Kidney (tissue), 14 donors: ENCODE results near the gene FRYL. TPM values are rescaled to one million over a fixed set of nuclear protein-coding genes. Genes with fewer than 3 reads are reported as not detected.

Experiments
- DNase-seq, 5 donors: peaks; one replicate each; pipeline ENCODE4 v3.0.0-alpha.2; 2013 to 2020
- FAIRE-seq: peaks from 2 replicates; lab custom pipeline; 2012; peaks lifted over from hg19 to GRCh38; lab: Jason Lieb, UNC
- H3K27ac ChIP-seq, 2 donors: one replicate each; pipeline ENCODE4 v1.7.0; 2013; ENCODE audit warnings: low read depth in 2 of 2, low read length in 2 of 2, inconsistent platforms in 1 of 2
- H3K27me3 ChIP-seq: one replicate; pipeline ENCODE4 v1.7.1; 2013; ENCODE audit warnings: low read length, inconsistent platforms; ENCODE audit not compliant: control insufficient read depth, insufficient read depth
- H3K36me3 ChIP-seq, 3 donors: one replicate each; pipeline versions ENCODE4 v1.7.0 to v1.7.1; 2013; ENCODE audit warnings: low read length in 3 of 3, control low read depth in 1 of 3, inconsistent platforms in 1 of 3; ENCODE audit not compliant: insufficient read depth in 3 of 3, control insufficient read depth in 2 of 3
- H3K4me1 ChIP-seq, 3 donors: one replicate each; pipeline versions ENCODE4 v1.7.0 to v1.7.1; 2013; ENCODE audit warnings: low read length in 3 of 3, inconsistent platforms in 1 of 3, low read depth in 1 of 3; ENCODE audit not compliant: control insufficient read depth in 2 of 3, insufficient read depth in 2 of 3
- H3K4me3 ChIP-seq, 3 donors: one replicate each; pipeline versions ENCODE4 v1.7.0 to v1.8.1; 2013; ENCODE audit warnings: low read length in 3 of 3, control low read depth in 1 of 3, inconsistent platforms in 1 of 3
- H3K9ac ChIP-seq, 3 donors: one replicate each; pipeline versions ENCODE4 v1.7.0 to v1.7.1; 2013; ENCODE audit warnings: low read length in 3 of 3, control low read depth in 1 of 3, inconsistent platforms in 1 of 3
- H3K9me3 ChIP-seq, 3 donors: one replicate each; pipeline versions ENCODE4 v1.7.0 to v1.7.1; 2013; ENCODE audit warnings: low read length in 3 of 3, control low read depth in 1 of 3, inconsistent platforms in 1 of 3; ENCODE audit not compliant: control insufficient read depth in 2 of 3, insufficient read depth in 1 of 3
- intact Hi-C: fragments of 100-400 bp; cut with DNase I; formaldehyde crosslinking; loops from one replicate; pipeline ENCODE4 v1.11.1; 2022
- polyA plus RNA-seq: library from polyadenylated mRNA; stranded (reverse); fragments of 350-450 nt; fragmentation: Illumina TruSeq; extraction: RNeasy Lipid Tissue Mini Kit (QIAGEN cat#74804); gene quantifications from one replicate; pipeline ENCODE4 v1.2.3, GENCODE V29; 2014; ENCODE audit warnings: low read depth, low replicate concordance; ENCODE audit not compliant: insufficient read depth
- total RNA-seq: library from RNA; stranded (reverse); fragmentation: NEBNext Ultra II Directional; extraction: Animal tissue kit (Norgen Biotek cat#: 25700); gene quantifications from one replicate; pipeline ENCODE4 v1.2.1, GENCODE V29; 2021
- TF ChIP-seq, protein P1 (sequence below): IDR thresholded peaks from 3 replicates; pipeline ENCODE4 v1.5.1; 2012; ENCODE audit warnings: mild to moderate bottlenecking, moderate library complexity, borderline replicate concordance; ENCODE audit not compliant: insufficient read depth; ENCODE audit errors: extremely low read depth
- donor health status: control.
- donor health status: control.
- donor health status: control.
- donor health status: control.
- donor health status: control.
- donor health status: DM: yes; HTN: yes; CAD: no.
- donor health status: Normal renal cell carcinoma (clear cell type).

FRYL gene
- total and polyA plus RNA-seq, 2 donors from 2014 or later: 11.6 to 78.9 TPM

GRCh38 chr4:48777739-48778138, 2.3 kb downstream of the FRYL start:
- FAIRE-seq (no peak), DNase-seq (no peak)
- TF ChIP-seq, protein P1, sequence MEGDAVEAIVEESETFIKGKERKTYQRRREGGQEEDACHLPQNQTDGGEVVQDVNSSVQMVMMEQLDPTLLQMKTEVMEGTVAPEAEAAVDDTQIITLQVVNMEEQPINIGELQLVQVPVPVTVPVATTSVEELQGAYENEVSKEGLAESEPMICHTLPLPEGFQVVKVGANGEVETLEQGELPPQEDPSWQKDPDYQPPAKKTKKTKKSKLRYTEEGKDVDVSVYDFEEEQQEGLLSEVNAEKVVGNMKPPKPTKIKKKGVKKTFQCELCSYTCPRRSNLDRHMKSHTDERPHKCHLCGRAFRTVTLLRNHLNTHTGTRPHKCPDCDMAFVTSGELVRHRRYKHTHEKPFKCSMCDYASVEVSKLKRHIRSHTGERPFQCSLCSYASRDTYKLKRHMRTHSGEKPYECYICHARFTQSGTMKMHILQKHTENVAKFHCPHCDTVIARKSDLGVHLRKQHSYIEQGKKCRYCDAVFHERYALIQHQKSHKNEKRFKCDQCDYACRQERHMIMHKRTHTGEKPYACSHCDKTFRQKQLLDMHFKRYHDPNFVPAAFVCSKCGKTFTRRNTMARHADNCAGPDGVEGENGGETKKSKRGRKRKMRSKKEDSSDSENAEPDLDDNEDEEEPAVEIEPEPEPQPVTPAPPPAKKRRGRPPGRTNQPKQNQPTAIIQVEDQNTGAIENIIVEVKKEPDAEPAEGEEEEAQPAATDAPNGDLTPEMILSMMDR: no peak
- Histone ChIP-seq H3K9ac (peak overlapping the region in 1 of 3 donors; percentile 80), H3K27me3 (no peaks in the 10 kb centered on the region), H3K4me1 (peaks cover 0 to 20% (median 0%) of the 10 kb centered on the region in 3 donors), H3K27ac (peak overlapping the region in 1 of 2 donors; percentile 3), H3K36me3 (no peaks in the 10 kb centered on the region), H3K9me3 (no peaks in the 10 kb centered on the region), H3K4me3 (peak overlapping the region; percentile 71 to 92 (median 90))
- intact Hi-C loops: no loop called here

DNA sequence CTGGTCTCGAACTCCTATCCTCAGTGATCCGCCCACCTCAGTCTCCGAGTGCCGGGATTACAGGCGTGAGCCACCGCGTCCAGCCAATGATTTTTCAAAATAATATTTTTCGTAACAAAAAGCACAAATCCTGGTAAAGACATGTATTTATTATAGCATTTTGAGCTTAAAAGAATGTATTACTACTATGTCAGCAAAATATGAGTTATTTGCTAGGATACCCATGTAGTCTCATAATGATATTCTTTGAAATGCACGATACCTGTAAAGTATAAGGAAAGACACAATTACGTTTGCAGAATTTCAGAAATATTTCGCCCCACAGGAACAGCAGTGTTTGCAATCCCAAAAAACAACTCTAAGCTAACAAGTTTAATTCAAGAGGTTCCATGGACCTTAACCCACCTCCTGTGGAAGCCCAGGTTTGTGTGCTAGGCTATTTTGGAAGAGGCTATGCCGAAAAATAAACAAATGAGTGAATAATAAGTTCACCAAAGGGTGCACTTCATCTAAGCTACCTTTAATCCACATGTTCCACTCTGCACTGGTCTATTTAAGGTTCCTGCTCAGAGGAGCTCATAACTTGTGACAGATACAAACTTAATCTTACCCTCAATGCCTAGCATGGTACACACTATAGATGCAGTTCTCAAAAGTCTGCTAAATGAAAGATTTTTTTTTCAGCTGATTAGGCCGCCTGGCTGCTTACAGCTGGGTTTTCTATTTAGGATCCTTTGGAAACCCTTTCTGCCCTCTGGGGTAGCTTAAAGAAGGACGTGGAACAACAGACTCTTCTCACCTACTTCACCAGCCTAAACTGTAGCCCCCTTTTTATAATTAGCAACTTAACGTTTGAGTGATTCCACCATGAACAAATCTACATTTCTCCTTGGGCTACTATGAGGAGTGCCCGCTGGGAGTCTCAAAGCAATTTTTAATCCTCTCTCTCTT, 5.0 kb downstream of the FRYL start:
- Histone ChIP-seq H3K36me3 (no peaks in the 10 kb centered on the region), H3K27ac (no peak overlapping the region), H3K9ac (no peak overlapping the region), H3K4me1 (peaks cover 0 to 20% (median 0%) of the 10 kb centered on the region in 3 donors), H3K27me3 (no peaks in the 10 kb centered on the region), H3K9me3 (no peaks in the 10 kb centered on the region), H3K4me3 (no peak overlapping the region)
- intact Hi-C loops: no loop called here
- FAIRE-seq (no peak), DNase-seq (peak in 1 of 5 donors; percentile 6)
- TF ChIP-seq, protein P1: no peak

DNA sequence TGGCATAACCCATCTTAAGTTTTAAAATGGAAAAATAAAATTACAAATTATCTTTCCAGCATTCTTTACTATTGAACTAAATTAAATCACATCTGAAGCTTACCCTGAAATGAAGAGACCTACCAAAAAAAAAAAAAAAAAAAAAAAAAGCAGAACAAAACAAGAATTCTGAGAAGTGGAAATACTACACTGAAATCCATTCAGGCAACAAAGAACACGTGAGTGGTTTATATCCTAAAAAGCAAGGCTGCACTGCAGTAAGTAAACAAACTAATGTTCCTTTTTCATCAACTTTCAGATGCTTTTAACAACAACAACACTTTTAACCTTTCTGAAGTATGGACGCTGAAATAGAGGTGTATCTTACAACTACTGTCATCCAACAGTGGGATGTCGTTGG, 7.5 kb downstream of the FRYL start:
- Histone ChIP-seq H3K9me3 (no peaks in the 10 kb centered on the region), H3K4me3 (no peak overlapping the region), H3K36me3 (no peaks in the 10 kb centered on the region), H3K4me1 (peaks cover 0 to 14% (median 0%) of the 10 kb centered on the region in 3 donors), H3K27me3 (no peaks in the 10 kb centered on the region), H3K9ac (no peak overlapping the region), H3K27ac (no peak overlapping the region)
- no peak for DNase-seq
- no peak for FAIRE-seq
- TF ChIP-seq, protein P1: no peak
- intact Hi-C loops: no loop called here
